ENCODE results near the gene LOXHD1.

DNA sequence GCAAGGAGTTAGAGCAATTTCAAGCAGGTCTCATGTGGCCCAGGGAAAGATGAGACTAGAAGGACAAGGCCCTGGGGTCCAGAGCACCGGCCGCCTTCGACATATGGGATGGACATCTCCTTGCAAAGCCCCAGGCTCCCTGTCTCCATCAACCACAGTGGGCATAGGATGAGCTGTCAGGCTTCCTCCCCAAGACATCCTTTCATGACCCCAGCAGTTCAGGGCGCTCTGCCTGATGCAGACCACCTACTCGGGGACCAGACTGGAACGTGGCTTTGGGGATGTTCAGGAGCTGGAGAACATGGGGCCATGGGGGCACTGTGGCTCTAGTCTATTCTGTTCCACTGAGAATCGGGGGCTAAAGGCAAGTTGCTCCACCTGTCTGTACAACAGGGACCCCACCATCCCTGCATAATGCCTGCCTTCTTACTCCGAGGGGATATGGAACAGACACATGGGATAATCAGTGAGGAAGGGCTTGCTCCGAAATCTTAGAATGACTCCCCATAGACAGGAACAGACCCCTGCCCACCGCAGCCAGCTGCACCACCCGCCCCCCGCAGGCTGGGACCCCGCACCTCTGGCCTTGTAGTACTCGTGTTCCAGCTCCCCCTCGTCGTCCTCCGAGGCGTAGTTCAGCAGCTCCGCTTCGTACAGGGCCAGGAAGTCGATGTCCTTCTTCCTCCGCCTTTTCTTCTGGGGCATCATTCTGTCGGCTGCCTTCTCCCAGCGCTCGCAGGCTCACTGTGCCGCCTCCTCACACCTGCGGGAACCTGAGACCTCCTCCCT, 500 bp downstream of the LOXHD1 start:
- TF ChIP-seq, protein P1, sequence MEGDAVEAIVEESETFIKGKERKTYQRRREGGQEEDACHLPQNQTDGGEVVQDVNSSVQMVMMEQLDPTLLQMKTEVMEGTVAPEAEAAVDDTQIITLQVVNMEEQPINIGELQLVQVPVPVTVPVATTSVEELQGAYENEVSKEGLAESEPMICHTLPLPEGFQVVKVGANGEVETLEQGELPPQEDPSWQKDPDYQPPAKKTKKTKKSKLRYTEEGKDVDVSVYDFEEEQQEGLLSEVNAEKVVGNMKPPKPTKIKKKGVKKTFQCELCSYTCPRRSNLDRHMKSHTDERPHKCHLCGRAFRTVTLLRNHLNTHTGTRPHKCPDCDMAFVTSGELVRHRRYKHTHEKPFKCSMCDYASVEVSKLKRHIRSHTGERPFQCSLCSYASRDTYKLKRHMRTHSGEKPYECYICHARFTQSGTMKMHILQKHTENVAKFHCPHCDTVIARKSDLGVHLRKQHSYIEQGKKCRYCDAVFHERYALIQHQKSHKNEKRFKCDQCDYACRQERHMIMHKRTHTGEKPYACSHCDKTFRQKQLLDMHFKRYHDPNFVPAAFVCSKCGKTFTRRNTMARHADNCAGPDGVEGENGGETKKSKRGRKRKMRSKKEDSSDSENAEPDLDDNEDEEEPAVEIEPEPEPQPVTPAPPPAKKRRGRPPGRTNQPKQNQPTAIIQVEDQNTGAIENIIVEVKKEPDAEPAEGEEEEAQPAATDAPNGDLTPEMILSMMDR (IDR thresholded peaks at IDR 0.05): no peak
- TF ChIP-seq EZH2 (IDR thresholded peaks at IDR 0.05; ENCODE audit: borderline replicate concordance, insufficient read depth, low read depth, low read length, poor library complexity, severe bottlenecking): no peak

Data from B cell (primary cell).